ENCODE measurements around the gene SPATA24.

DNA sequence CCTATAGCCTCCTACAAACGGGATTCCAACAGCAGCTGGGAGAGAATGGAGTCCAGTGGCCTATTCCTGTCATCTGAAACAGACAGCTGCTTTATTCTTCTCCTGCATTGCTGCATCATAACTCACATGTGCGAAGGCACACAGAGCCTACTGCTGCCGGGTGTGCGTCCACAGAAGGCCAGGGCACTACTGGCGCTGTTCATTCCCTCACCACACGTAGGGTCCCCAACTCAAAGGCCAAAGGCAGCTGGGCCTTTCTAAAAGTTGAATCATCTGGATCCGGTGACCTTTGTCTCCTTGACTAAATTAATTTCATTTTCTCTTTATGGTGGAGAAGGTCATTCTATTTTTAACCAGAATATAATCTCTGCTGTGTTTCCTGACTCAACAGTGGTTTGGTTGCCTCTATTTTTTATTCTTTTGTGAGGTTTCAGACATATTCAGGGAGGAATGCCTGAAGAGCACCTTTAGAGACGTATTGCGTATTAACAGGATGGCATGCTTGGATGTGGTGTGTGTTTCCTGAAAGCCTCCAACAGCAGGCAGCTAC lies 10.8 kb upstream of the SPATA24 start:
- no peak for TF ChIP-seq POLR2A (IDR thresholded peaks at IDR 0.05; ENCODE audit: low read length)
- TF ChIP-seq GATA1 (IDR thresholded peaks at IDR 0.05; ENCODE audit: low read depth, low read length), result no peak

All from erythroblast (primary cell).